Epithelial cell of proximal tubule (primary cell): ENCODE data around the gene MBTD1. TPM values are rescaled to one million over a fixed set of nuclear protein-coding genes. Genes with fewer than 3 reads are reported as not detected.

Source experiments
- DNase-seq: peaks from one replicate; pipeline ENCODE4 v3.0.0-alpha.2; 2011; ENCODE audit warnings: low read depth
- H3K4me3 ChIP-seq: 2 replicates; pipeline ENCODE4 v1.5.1; 2011; ENCODE audit warnings: low read depth, mild to moderate bottlenecking, low read length
- total RNA-seq: library from RNA; depleted of rRNA; stranded (reverse); fragments of >200 nt; gene quantifications from 2 replicates; pipeline ENCODE4 v1.2.3, GENCODE V29; 2015
- TF ChIP-seq, protein P1 (sequence below): conservative IDR thresholded peaks from 2 replicates; pipeline ENCODE4 v1.5.1; 2012; ENCODE audit warnings: low read depth, mild to moderate bottlenecking, low read length

MBTD1 gene
- total RNA-seq, 1 donor from 2014 or later = 5.1 TPM

DNA sequence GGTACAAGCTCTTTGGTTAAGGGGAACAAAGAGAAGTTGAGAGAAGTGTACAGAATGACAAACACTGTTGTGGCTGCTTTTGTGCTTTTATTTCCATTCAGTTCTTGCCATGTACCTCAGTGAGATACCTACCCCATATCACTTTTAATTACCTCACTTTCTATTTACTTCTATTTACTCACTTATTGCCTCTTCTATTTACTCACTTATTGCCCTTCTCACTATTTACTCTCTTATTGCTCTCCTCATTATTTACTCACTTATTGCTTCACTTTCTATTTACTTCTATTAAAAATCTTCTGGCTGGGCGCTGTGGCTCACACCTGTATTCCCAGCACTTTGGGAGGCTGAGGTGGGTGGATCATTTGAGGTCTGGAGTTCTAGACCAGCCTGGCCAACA is 41.9 kb downstream of the MBTD1 start:
- TF ChIP-seq, protein P1, sequence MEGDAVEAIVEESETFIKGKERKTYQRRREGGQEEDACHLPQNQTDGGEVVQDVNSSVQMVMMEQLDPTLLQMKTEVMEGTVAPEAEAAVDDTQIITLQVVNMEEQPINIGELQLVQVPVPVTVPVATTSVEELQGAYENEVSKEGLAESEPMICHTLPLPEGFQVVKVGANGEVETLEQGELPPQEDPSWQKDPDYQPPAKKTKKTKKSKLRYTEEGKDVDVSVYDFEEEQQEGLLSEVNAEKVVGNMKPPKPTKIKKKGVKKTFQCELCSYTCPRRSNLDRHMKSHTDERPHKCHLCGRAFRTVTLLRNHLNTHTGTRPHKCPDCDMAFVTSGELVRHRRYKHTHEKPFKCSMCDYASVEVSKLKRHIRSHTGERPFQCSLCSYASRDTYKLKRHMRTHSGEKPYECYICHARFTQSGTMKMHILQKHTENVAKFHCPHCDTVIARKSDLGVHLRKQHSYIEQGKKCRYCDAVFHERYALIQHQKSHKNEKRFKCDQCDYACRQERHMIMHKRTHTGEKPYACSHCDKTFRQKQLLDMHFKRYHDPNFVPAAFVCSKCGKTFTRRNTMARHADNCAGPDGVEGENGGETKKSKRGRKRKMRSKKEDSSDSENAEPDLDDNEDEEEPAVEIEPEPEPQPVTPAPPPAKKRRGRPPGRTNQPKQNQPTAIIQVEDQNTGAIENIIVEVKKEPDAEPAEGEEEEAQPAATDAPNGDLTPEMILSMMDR = no peak
- no peak for DNase-seq
- H3K4me3 ChIP-seq = no peak overlapping the region

DNA sequence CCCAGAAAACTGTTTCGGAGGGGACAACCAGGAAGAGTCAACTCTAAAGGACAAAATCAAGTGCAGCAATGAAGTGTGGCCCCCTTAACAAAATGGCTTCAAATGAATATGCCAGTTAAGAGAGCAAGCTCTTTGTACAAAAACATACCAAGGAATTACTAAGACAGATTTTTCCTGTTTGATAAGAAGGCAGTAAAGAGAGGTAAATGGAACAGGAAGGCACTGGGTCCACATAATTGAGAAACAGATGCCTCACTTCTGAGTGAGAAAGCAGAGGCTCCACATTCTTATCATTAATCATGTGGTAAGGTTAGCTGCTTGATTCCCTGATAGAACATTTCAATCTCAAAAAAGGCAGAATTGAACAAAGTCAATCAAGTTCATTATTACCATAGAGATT is 44.9 kb downstream of the MBTD1 start:
- TF ChIP-seq, protein P1 = no peak
- no peak overlapping the region for H3K4me3 ChIP-seq
- no peak for DNase-seq

DNA sequence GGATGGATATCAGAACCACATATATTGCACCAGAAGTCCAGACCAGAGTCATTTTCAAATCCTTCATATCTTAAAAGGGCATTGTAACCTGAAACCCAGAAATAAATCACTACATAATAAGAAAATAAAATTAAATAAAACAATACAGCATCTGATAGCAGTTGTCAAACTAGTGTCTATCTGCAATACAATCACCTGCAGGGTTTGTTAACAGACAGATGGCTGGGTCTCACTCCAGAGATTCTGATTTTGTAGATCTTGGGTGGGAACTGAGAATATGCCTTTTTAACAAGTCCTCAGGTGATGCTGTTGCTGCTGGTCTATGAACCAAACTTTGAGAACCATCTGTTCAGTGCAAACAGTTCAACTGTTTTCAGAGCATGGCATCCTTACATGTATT is 56.0 kb downstream of the MBTD1 start:
- TF ChIP-seq, protein P1 = no peak
- no peak overlapping the region for H3K4me3 ChIP-seq
- DNase-seq = no peak

DNA sequence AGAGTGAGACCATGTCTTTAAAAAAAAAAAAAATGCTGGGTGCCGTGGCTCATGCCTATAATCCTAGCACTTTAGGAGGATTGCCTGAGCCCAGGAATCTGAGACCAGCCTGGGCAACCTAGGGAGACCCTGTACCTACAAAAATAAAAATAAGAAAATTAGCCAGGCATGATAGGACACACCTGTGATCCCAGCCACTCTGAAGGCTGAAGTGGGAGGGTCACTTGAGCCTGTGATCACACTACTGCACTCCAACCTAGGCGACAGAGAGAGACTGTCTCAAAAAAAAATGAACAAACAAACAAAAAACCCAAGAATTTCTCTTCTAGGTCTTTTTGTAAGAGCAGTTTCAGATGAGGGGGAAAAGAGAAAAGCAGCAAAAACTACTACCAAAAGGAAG is 59.0 kb downstream of the MBTD1 start:
- DNase-seq = no peak
- no peak overlapping the region for H3K4me3 ChIP-seq
- TF ChIP-seq, protein P1 = no peak

DNA sequence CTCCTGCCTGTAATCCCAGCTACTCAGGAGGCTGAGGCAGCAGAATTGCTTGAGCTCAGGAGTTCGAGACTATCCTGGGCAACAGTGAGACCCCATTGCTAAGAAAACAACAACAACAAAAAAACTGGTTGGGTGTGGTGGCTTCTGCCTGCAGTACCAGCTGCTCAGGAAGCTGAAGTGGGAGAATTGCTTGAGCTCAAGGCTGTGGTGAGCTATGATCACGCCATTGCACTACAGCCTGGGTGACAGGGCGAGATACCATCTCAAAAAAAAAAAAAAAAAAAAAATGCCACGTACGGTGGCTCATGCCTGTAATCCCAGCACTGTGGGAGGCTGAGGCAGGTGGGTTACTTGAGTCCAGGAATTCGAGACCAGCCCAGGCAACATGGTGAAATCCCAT is 59.6 kb downstream of the MBTD1 start:
- H3K4me3 ChIP-seq = no peak overlapping the region
- DNase-seq = no peak
- TF ChIP-seq, protein P1 = no peak

DNA sequence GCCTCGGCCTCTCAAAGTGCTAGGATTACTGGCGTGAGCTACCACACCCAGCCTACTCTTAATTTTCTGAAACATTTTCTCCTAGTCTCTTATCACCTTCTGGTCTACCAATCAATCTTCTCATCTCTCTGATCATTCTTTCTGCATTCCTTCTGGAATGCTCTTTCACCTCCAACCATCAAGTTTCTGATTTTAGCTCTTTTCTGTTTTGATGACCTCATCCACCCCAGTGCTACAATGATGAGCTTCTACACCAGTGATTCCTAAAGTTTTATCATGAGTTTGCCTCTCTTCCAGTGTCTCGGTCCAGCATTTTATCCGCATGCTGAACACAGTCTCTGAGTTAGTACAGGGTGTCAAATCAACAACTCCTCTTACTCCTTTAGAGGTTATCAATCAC is 62.1 kb downstream of the MBTD1 start:
- no peak for DNase-seq
- TF ChIP-seq, protein P1 = no peak

DNA sequence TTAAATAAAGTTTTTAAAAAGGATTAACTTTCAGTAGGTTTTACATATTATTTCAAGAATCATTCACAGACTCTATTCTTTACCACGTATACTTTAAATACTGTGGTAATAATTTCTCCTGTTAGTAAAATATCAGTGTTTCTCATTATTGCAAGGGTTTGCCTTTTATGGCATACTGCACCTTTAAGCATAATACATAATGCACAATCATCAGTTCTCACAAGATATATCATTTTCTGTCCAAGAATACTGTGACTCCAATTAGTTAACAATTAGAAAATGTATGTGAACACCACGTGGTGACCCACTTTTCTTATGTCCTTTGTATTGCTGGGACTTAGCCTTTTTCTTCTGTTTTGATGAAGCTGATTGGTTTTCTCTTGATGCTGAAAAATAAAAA is 68.0 kb downstream of the MBTD1 start:
- H3K4me3 ChIP-seq = no peak overlapping the region
- no peak for DNase-seq
- TF ChIP-seq, protein P1 = no peak

More for the DNA sequence above, 62.1 kb downstream of the MBTD1 start:
- no peak overlapping the region for H3K4me3 ChIP-seq
